Transverse colon (tissue), 3 donors: ENCODE data around the gene NEK7.

Experiments used
- POLR2A ChIP-seq: fragments of 450-650 bp; IDR thresholded peaks from one replicate; pipeline ENCODE4 v1.6.1; 2016; ENCODE audit warnings: antibody characterized with exemption, mild to moderate bottlenecking, moderate library complexity
- TF ChIP-seq, protein P1 (sequence below), 5 experiments: fragments of 200-600 bp in 3 of 5; fragments of 450-650 bp in 2 of 5; sonication (generic) in 3 of 5; IDR thresholded peaks; 1 replicate in 2 of 5; 2 replicates in 3 of 5; pipeline ENCODE4 v1.5.1; 2016 to 2017; ENCODE audit warnings: antibody characterized with exemption in 5 of 5, inconsistent platforms in 3 of 5, mild to moderate bottlenecking in 2 of 5, moderate library complexity in 1 of 5

DNA sequence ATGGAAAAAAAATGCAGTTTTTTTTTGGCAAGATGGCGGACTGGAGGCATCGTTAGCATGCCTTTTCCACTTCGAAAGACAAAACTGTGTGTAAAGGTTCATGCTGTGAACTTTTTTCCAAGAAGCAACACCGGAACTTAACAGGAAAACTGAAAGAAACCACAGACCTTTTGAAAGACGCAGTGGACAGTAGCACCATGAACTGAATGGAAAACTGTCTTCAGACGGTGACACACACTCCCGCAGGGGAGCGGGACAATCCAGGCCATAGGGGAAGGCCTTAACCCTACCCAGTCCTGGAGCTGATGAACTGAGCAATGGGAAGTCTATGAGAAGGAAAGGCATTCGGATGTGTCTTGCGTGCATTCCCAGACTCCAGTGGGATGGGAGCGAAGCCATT, 54.9 kb downstream of the NEK7 start:
- TF ChIP-seq, protein P1, sequence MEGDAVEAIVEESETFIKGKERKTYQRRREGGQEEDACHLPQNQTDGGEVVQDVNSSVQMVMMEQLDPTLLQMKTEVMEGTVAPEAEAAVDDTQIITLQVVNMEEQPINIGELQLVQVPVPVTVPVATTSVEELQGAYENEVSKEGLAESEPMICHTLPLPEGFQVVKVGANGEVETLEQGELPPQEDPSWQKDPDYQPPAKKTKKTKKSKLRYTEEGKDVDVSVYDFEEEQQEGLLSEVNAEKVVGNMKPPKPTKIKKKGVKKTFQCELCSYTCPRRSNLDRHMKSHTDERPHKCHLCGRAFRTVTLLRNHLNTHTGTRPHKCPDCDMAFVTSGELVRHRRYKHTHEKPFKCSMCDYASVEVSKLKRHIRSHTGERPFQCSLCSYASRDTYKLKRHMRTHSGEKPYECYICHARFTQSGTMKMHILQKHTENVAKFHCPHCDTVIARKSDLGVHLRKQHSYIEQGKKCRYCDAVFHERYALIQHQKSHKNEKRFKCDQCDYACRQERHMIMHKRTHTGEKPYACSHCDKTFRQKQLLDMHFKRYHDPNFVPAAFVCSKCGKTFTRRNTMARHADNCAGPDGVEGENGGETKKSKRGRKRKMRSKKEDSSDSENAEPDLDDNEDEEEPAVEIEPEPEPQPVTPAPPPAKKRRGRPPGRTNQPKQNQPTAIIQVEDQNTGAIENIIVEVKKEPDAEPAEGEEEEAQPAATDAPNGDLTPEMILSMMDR (IDR thresholded peaks at IDR 0.05), result no peak
- no peak for TF ChIP-seq POLR2A
